Heart left ventricle (tissue), 16 donors: ENCODE measurements around the gene APOA1. TPM values are rescaled to one million over a fixed set of nuclear protein-coding genes. Genes with fewer than 3 reads are reported as not detected.
A peak's percentile ranks its signal among the peaks of the same experiment; 100 is the strongest.

Experiments
- ATAC-seq, 4 donors: fragments of 200-7000 bp; cut with Tn5 transposase; one replicate each; pipeline ENCODE4 v1.9.1; 2020 to 2022; ENCODE audit warnings: moderate library complexity in 4 of 4, mild to moderate bottlenecking in 3 of 4, moderate number of reproducible peaks in 1 of 4
- DNase-seq, 5 donors: peaks; one replicate each; pipeline ENCODE4 v3.0.0-alpha.2; 2020
- H3K27ac ChIP-seq, 12 donors: fragments of 200-600 bp; sonication (generic) in 4 of 12; one replicate each; pipeline versions ENCODE4 v1.5.0 to v1.8.0; 2016 to 2022; ENCODE audit warnings: mild to moderate bottlenecking in 2 of 12
- H3K27me3 ChIP-seq, 9 donors: fragments of 200-600 bp; sonication (generic) in 2 of 9; one replicate each; pipeline versions ENCODE4 v1.5.1 to v1.8.0; 2016 to 2022; ENCODE audit warnings: mild to moderate bottlenecking in 3 of 9
- H3K36me3 ChIP-seq, 9 donors: fragments of 200-600 bp; sonication (generic) in 2 of 9; one replicate each; pipeline versions ENCODE4 v1.5.0 to v1.8.0; 2018 to 2022; ENCODE audit warnings: mild to moderate bottlenecking in 2 of 9
- H3K4me1 ChIP-seq, 12 donors: fragments of 200-600 bp; sonication (generic) in 4 of 12; one replicate each; pipeline versions ENCODE4 v1.5.0 to v1.8.0; 2016 to 2022; ENCODE audit warnings: mild to moderate bottlenecking in 3 of 12
- H3K4me3 ChIP-seq, 12 donors: fragments of 200-600 bp; sonication (generic) in 4 of 12; one replicate each; pipeline versions ENCODE4 v1.5.0 to v1.8.0; 2017 to 2022; ENCODE audit warnings: mild to moderate bottlenecking in 9 of 12, moderate library complexity in 4 of 12
- H3K9me3 ChIP-seq, 12 donors: fragments of 200-600 bp; sonication (generic) in 4 of 12; one replicate each; pipeline versions ENCODE4 v1.5.0 to v1.8.0; 2016 to 2022; ENCODE audit warnings: mild to moderate bottlenecking in 1 of 12
- CTCF ChIP-seq, 12 donors: fragments of 200-600 bp; sonication (generic) in 4 of 12; IDR thresholded peaks; one replicate each; pipeline versions ENCODE4 v1.5.0 to v1.8.0; 2018 to 2022; ENCODE audit warnings: antibody characterized with exemption in 12 of 12, mild to moderate bottlenecking in 5 of 12
- POLR2A ChIP-seq, 2 donors: fragments of 450-650 bp; IDR thresholded peaks; one replicate each; pipeline ENCODE4 v1.6.1; 2017; ENCODE audit warnings: antibody characterized with exemption in 2 of 2, mild to moderate bottlenecking in 2 of 2, moderate library complexity in 2 of 2
- WGBS, 4 donors: extraction: QIAGEN DNeasy Blood & Tissue Kit in 2 of 4; methylation state at CpG; one replicate each; pipeline versions ENCODE4 v1.1.5 to v1.1.7; 2013 to 2018; 5-methylcytosine and 5-hydroxymethylcytosine counted together
- intact Hi-C, 10 donors: fragments of 100-400 bp; cut with DNase I; formaldehyde crosslinking; loops; one replicate each; pipeline versions ENCODE4 v1.11.1 to v1.14.2; 2022
- polyA plus RNA-seq, 2 donors: library from polyadenylated mRNA; stranded (reverse); fragments of 200-250 nt; gene quantifications; one replicate each; pipeline ENCODE4 v1.2.3, GENCODE V29; 2013
- total RNA-seq, 9 donors: library from RNA; depleted of rRNA in 2 of 9; stranded (reverse); fragments of >200 nt in 2 of 9; fragmentation: NEBNext Ultra II Directional in 3 of 9; extraction: Animal tissue kit (Norgen Biotek cat#: 25700) in 3 of 9; gene quantifications; one replicate each; pipeline versions ENCODE4 v1.1.0 to v1.2.4, GENCODE V29; 2016 to 2023
- donor health status: ischemic (EF 13 %, LVEDD 7.1; RV severe dilation, severe dysfunction).
- donor health status: healthy with polysubstance abuse.
- donor health status: DM: no; HTN: yes; CAD: no.
- donor health status: DM: no; HTN: no; CAD: no.
- donor health status: ischemic (EF 25% LVEDD 6.9; RV normal size, moderate dysfunction).
- donor health status: ischemic (EF 25% LVEDD 5.7; RV mildly dilated, moderate dysfunction).
- donor health status: healthy.
- donor health status: DM: yes; HTN: yes; CAD: no.
- donor health status: ischemic (EF 35%, LVEDD 5.7; RV mildly dilated, moderate dysfunction).
- donor health status: nonischemic (EF 11% LVEDD 7.7; RV severe dilation, severe dysfunction).
- donor health status: DM: yes; HTN: yes; CAD: no.
- donor health status: PGD.
- donor health status: ischemic (EF 29% LVEDD 5.4; RV normal size, mild dysfunction).
- donor health status: nonischemic (EF 23%, LVEDD 6.1; RV moderate dilation, normal function).

The APOA1 gene
- total and polyA plus RNA-seq, 11 donors: 10.0 to 422 (median 61.4) TPM

GRCh38 chr11:116838321-116839084 lies 1.1 kb upstream of the APOA1 start:
- ATAC-seq (no peak), DNase-seq (no peak)
- H3K4me3 ChIP-seq: no peak overlapping the region
- peaks cover 0 to 8% (median 6%) of the 10 kb centered on the region in 9 donors for H3K36me3 ChIP-seq
- no peak for TF ChIP-seq CTCF (IDR thresholded peaks at IDR 0.05)
- no peak for TF ChIP-seq POLR2A (IDR thresholded peaks at IDR 0.05)
- H3K4me1 ChIP-seq: peaks cover 0 to 62% (median 29%) of the 10 kb centered on the region in 12 donors
- no peaks in the 10 kb centered on the region for H3K27me3 ChIP-seq
- WGBS, 4 donors: 91 to 94% (median 92%) methylated on average over 6 of the region's 6 CpGs
- no peak overlapping the region for H3K27ac ChIP-seq
- no peaks in the 10 kb centered on the region for H3K9me3 ChIP-seq
- intact Hi-C loops: loop anchor here in 3 of 10 donors (5.0 kb wide), 1 partner anchor 46 kb away; the partner anchor contains the start of gene APOA5 (in 3 of the 3)

GRCh38 chr11:116836632-116836991 lies 810 bp downstream of the APOA1 start:
- no peak for ATAC-seq
- no peak for DNase-seq
- TF ChIP-seq POLR2A (IDR thresholded peaks at IDR 0.05) (no peak), CTCF (IDR thresholded peaks at IDR 0.05) (no peak)
- no peaks in the 10 kb centered on the region for H3K9me3 ChIP-seq
- H3K27me3 ChIP-seq: no peaks in the 10 kb centered on the region
- H3K36me3 ChIP-seq: no peaks in the 10 kb centered on the region
- WGBS, 4 donors: 69 to 86% (median 81%) methylated on average over 7 of the region's 7 CpGs
- intact Hi-C loops: loop anchor here in 6 of 10 donors (1.0 to 5.0 kb wide), 3 partner anchors 44 to 46 kb away; partner anchors contain the start of gene APOA5 (in 6 of the 6)
- peak overlapping the region; percentile 69 to 90 (median 82) for H3K27ac ChIP-seq
- peak overlapping the region in 6 of 12 donors; percentile 37 to 55 (median 46) for H3K4me3 ChIP-seq
- H3K4me1 ChIP-seq: peaks cover 0 to 62% (median 29%) of the 10 kb centered on the region in 12 donors

- peak overlapping the region in 11 of 12 donors; percentile 19 to 60 (median 46) for H3K4me3 ChIP-seq
- intact Hi-C loops: loop anchor here in 8 of 10 donors (1.0 to 5.0 kb wide), 3 partner anchors 44 to 45 kb away; partner anchors contain the start of gene APOA5 (in 8 of the 8)
- TF ChIP-seq POLR2A (IDR thresholded peaks at IDR 0.05): no peak
- peak; percentile 28 to 78 (median 53) for TF ChIP-seq CTCF (IDR thresholded peaks at IDR 0.05)
- no peaks in the 10 kb centered on the region for H3K36me3 ChIP-seq
- H3K4me1 ChIP-seq: peaks cover 0 to 62% (median 29%) of the 10 kb centered on the region in 12 donors
- H3K27ac ChIP-seq: peak overlapping the region; percentile 69 to 90 (median 82)
- DNase-seq: peak; percentile 85 to 94 (median 92)
- 11 to 32% (median 13%) methylated on average over 19 to 57 of the region's 57 CpGs for WGBS, 4 donors
- no peaks in the 10 kb centered on the region for H3K27me3 ChIP-seq
- H3K9me3 ChIP-seq: no peaks in the 10 kb centered on the region
- ATAC-seq: peak; percentile 79 to 85 (median 84)
Observed at GRCh38 chr11:116835791-116836631, 1.4 kb downstream of the APOA1 start.
